ENCODE measurements around the gene KRT36.

The KRT36 gene

GRCh38 chr17:41500131-41500911 is 10.6 kb upstream of the KRT36 start:
- no peak overlapping the region for H3K4me3 ChIP-seq (ENCODE audit: low read depth, low read length)
- no peak overlapping the region for H2AK5ac ChIP-seq (ENCODE audit: low read length)
- no peak overlapping the region for H3K9ac ChIP-seq (ENCODE audit: low read length)
- no peak overlapping the region for H4K12ac ChIP-seq (ENCODE audit: low read depth, low read length)
- WGBS (ENCODE audit: extremely low coverage, insufficient coverage, insufficient read length), result no CpG with 5 or more reads among the region's 15 CpGs
- H3K4me2 ChIP-seq (ENCODE audit: low read length), result no peak overlapping the region
- H3K18ac ChIP-seq (ENCODE audit: low read length), result no peak overlapping the region
- H2BK12ac ChIP-seq (ENCODE audit: low read length), result no peak overlapping the region
- no peaks in the 10 kb centered on the region for H3K79me2 ChIP-seq (ENCODE audit: control insufficient read depth, insufficient read depth, low read length, poor library complexity)
- peaks cover 1% of the 10 kb centered on the region for H3K9me3 ChIP-seq (ENCODE audit: insufficient read depth, low read depth, low read length)
- H2BK5ac ChIP-seq (ENCODE audit: low read depth, low read length, poor library complexity), result no peak overlapping the region
- no peak overlapping the region for H3K4ac ChIP-seq (ENCODE audit: low read depth, low read length)
- H3K36me3 ChIP-seq (ENCODE audit: control insufficient read depth in 1 of 2, insufficient read depth in 2 of 2, low read length in 2 of 2), result no peaks in the 10 kb centered on the region
- no peaks in the 10 kb centered on the region for H3K79me1 ChIP-seq (ENCODE audit: low read length)
- H4K91ac ChIP-seq (ENCODE audit: low read depth, low read length), result no peak overlapping the region
- H3K4me1 ChIP-seq (ENCODE audit: control insufficient read depth in 1 of 2, insufficient read depth in 2 of 2, low read length in 2 of 2), result peaks cover 0 to 9% of the 10 kb centered on the region in 2 experiments
- H2BK120ac ChIP-seq (ENCODE audit: insufficient read depth, low read length, poor library complexity), result no peak overlapping the region
- H3K14ac ChIP-seq (ENCODE audit: low read length), result no peak overlapping the region
- H3K27ac ChIP-seq (ENCODE audit: low read depth, low read length), result no peak overlapping the region
- no peak overlapping the region for H2AFZ ChIP-seq (ENCODE audit: insufficient read depth, low read length, poor library complexity)
- H3K23ac ChIP-seq (ENCODE audit: low read length), result no peak overlapping the region
- no peaks in the 10 kb centered on the region for H3K27me3 ChIP-seq (ENCODE audit: insufficient read depth, low read length)
- H4K8ac ChIP-seq (ENCODE audit: low read depth, low read length), result no peak overlapping the region
- peak in 1 of 2 donors; percentile 44 for DNase-seq

GRCh38 chr17:41499714-41500113 is 10.0 kb upstream of the KRT36 start:
- Histone ChIP-seq H3K79me1 (ENCODE audit: low read length) (no peaks in the 10 kb centered on the region), H3K23ac (ENCODE audit: low read length) (no peak overlapping the region), H2BK120ac (ENCODE audit: insufficient read depth, low read length, poor library complexity) (no peak overlapping the region), H3K4me1 (ENCODE audit: control insufficient read depth in 1 of 2, insufficient read depth in 2 of 2, low read length in 2 of 2) (peaks cover 0 to 9% of the 10 kb centered on the region in 2 experiments), H3K9ac (ENCODE audit: low read length) (no peak overlapping the region), H2BK12ac (ENCODE audit: low read length) (no peak overlapping the region), H2BK5ac (ENCODE audit: low read depth, low read length, poor library complexity) (no peak overlapping the region), H3K27ac (ENCODE audit: low read depth, low read length) (no peak overlapping the region), H2AK5ac (ENCODE audit: low read length) (no peak overlapping the region), H3K36me3 (ENCODE audit: control insufficient read depth in 1 of 2, insufficient read depth in 2 of 2, low read length in 2 of 2) (no peaks in the 10 kb centered on the region), H3K4me2 (ENCODE audit: low read length) (no peak overlapping the region), H4K8ac (ENCODE audit: low read depth, low read length) (no peak overlapping the region), H3K4me3 (ENCODE audit: low read depth, low read length) (no peak overlapping the region), H3K18ac (ENCODE audit: low read length) (no peak overlapping the region), H2AFZ (ENCODE audit: insufficient read depth, low read length, poor library complexity) (no peak overlapping the region), H4K91ac (ENCODE audit: low read depth, low read length) (no peak overlapping the region), H3K14ac (ENCODE audit: low read length) (no peak overlapping the region), H3K9me3 (ENCODE audit: insufficient read depth, low read depth, low read length) (no peaks in the 10 kb centered on the region), H4K12ac (ENCODE audit: low read depth, low read length) (no peak overlapping the region), H3K27me3 (ENCODE audit: insufficient read depth, low read length) (no peaks in the 10 kb centered on the region), H3K4ac (ENCODE audit: low read depth, low read length) (no peak overlapping the region), H3K79me2 (ENCODE audit: control insufficient read depth, insufficient read depth, low read length, poor library complexity) (no peaks in the 10 kb centered on the region)
- no peak for DNase-seq
- no CpG with 5 or more reads among the region's 5 CpGs for WGBS (ENCODE audit: extremely low coverage, insufficient coverage, insufficient read length)

- no peak overlapping the region for H2BK5ac ChIP-seq (ENCODE audit: low read depth, low read length, poor library complexity)
- H3K9me3 ChIP-seq (ENCODE audit: insufficient read depth, low read depth, low read length), result no peaks in the 10 kb centered on the region
- H3K79me1 ChIP-seq (ENCODE audit: low read length), result no peaks in the 10 kb centered on the region
- no peak overlapping the region for H2AFZ ChIP-seq (ENCODE audit: insufficient read depth, low read length, poor library complexity)
- no peak overlapping the region for H3K18ac ChIP-seq (ENCODE audit: low read length)
- no peak overlapping the region for H2BK12ac ChIP-seq (ENCODE audit: low read length)
- H2BK120ac ChIP-seq (ENCODE audit: insufficient read depth, low read length, poor library complexity), result no peak overlapping the region
- no peak for DNase-seq
- no peak overlapping the region for H4K8ac ChIP-seq (ENCODE audit: low read depth, low read length)
- no peak overlapping the region for H3K9ac ChIP-seq (ENCODE audit: low read length)
- no peaks in the 10 kb centered on the region for H3K79me2 ChIP-seq (ENCODE audit: control insufficient read depth, insufficient read depth, low read length, poor library complexity)
- no CpG with 5 or more reads among the region's 6 CpGs for WGBS (ENCODE audit: extremely low coverage, insufficient coverage, insufficient read length)
- H3K4me2 ChIP-seq (ENCODE audit: low read length), result no peak overlapping the region
- no peak overlapping the region for H3K27ac ChIP-seq (ENCODE audit: low read depth, low read length)
- no peaks in the 10 kb centered on the region for H3K36me3 ChIP-seq (ENCODE audit: control insufficient read depth in 1 of 2, insufficient read depth in 2 of 2, low read length in 2 of 2)
- no peak overlapping the region for H3K4me3 ChIP-seq (ENCODE audit: low read depth, low read length)
- H4K12ac ChIP-seq (ENCODE audit: low read depth, low read length), result no peak overlapping the region
- no peak overlapping the region for H2AK5ac ChIP-seq (ENCODE audit: low read length)
- H3K27me3 ChIP-seq (ENCODE audit: insufficient read depth, low read length), result no peaks in the 10 kb centered on the region
- no peak overlapping the region for H3K4ac ChIP-seq (ENCODE audit: low read depth, low read length)
- peaks cover 0 to 9% of the 10 kb centered on the region in 2 experiments for H3K4me1 ChIP-seq (ENCODE audit: control insufficient read depth in 1 of 2, insufficient read depth in 2 of 2, low read length in 2 of 2)
- no peak overlapping the region for H4K91ac ChIP-seq (ENCODE audit: low read depth, low read length)
- no peak overlapping the region for H3K23ac ChIP-seq (ENCODE audit: low read length)
- H3K14ac ChIP-seq (ENCODE audit: low read length), result no peak overlapping the region
Measured at GRCh38 chr17:41498276-41498675, 8.6 kb upstream of the KRT36 start.

GRCh38 chr17:41496803-41497484 is 7.2 kb upstream of the KRT36 start:
- no peaks in the 10 kb centered on the region for H3K36me3 ChIP-seq (ENCODE audit: control insufficient read depth in 1 of 2, insufficient read depth in 2 of 2, low read length in 2 of 2)
- H2BK120ac ChIP-seq (ENCODE audit: insufficient read depth, low read length, poor library complexity), result no peak overlapping the region
- no peaks in the 10 kb centered on the region for H3K79me2 ChIP-seq (ENCODE audit: control insufficient read depth, insufficient read depth, low read length, poor library complexity)
- H2BK12ac ChIP-seq (ENCODE audit: low read length), result no peak overlapping the region
- H3K79me1 ChIP-seq (ENCODE audit: low read length), result no peaks in the 10 kb centered on the region
- no CpG with 5 or more reads among the region's 12 CpGs for WGBS (ENCODE audit: extremely low coverage, insufficient coverage, insufficient read length)
- H3K23ac ChIP-seq (ENCODE audit: low read length), result no peak overlapping the region
- H3K4me1 ChIP-seq (ENCODE audit: control insufficient read depth in 1 of 2, insufficient read depth in 2 of 2, low read length in 2 of 2), result peaks cover 0 to 9% of the 10 kb centered on the region in 2 experiments
- no peak overlapping the region for H3K18ac ChIP-seq (ENCODE audit: low read length)
- H2AK5ac ChIP-seq (ENCODE audit: low read length), result no peak overlapping the region
- no peak overlapping the region for H3K4me3 ChIP-seq (ENCODE audit: low read depth, low read length)
- H3K9me3 ChIP-seq (ENCODE audit: insufficient read depth, low read depth, low read length), result no peaks in the 10 kb centered on the region
- H3K27ac ChIP-seq (ENCODE audit: low read depth, low read length), result no peak overlapping the region
- H4K91ac ChIP-seq (ENCODE audit: low read depth, low read length), result no peak overlapping the region
- no peak overlapping the region for H3K4me2 ChIP-seq (ENCODE audit: low read length)
- H3K14ac ChIP-seq (ENCODE audit: low read length), result no peak overlapping the region
- no peak overlapping the region for H2AFZ ChIP-seq (ENCODE audit: insufficient read depth, low read length, poor library complexity)
- no peak overlapping the region for H3K4ac ChIP-seq (ENCODE audit: low read depth, low read length)
- no peak overlapping the region for H2BK5ac ChIP-seq (ENCODE audit: low read depth, low read length, poor library complexity)
- H3K27me3 ChIP-seq (ENCODE audit: insufficient read depth, low read length), result no peaks in the 10 kb centered on the region
- peak; percentile 76 to 82 for DNase-seq
- H4K12ac ChIP-seq (ENCODE audit: low read depth, low read length), result no peak overlapping the region
- H4K8ac ChIP-seq (ENCODE audit: low read depth, low read length), result peak overlapping the region; percentile 8
- no peak overlapping the region for H3K9ac ChIP-seq (ENCODE audit: low read length)
